ENCODE measurements around the gene ABHD5.

The ABHD5 gene

DNA sequence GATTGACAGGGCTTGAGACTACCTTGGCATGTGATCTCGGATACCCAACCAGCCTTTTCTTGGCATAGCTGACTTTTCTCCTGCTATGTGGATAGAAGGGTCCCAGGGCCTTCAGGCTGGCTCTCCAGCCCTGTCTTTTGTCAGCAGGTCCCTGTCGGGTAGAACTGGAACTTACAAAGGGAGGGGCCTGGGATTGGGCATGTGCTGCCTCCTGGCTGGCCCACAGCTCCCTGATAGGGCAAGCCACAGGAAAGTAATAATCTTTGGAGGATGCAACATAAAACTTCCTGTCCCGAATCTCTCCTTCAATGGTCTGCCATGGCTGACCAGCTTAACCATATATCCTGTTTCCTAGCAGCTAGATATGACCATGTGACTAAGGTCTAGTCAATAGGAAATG lies 89.1 kb downstream of the ABHD5 start:
- DNase-seq (ENCODE audit: low read depth, low spot score) = no peak

GRCh38 chr3:43782541-43782940 lies 91.8 kb downstream of the ABHD5 start:
- no peak for DNase-seq (ENCODE audit: low read depth, low spot score)
